ENCODE results near the gene HIPK3.
"Not testable (repeated sequence)": the region's sequence is repeated elsewhere in the genome, so short reads cannot be mapped to it uniquely, and the experiment has no call there.

Gene HIPK3

GRCh38 chr11:33294224-33294623 lies 37.0 kb downstream of the HIPK3 start:
- DNase-seq (ENCODE audit: low read depth, low spot score), result no peak
- TF ChIP-seq CTCF (IDR thresholded peaks at IDR 0.05; ENCODE audit: low read depth, low read length), result no peak
- in situ Hi-C loops (cut with HindIII; ENCODE audit: low sequenced_read_pairs), result no loop called here
- H3K4me3 ChIP-seq (ENCODE audit: low read depth, low read length), result no peak overlapping the region

- in situ Hi-C loops (cut with HindIII; ENCODE audit: low sequenced_read_pairs), result no loop called here
- no peak for DNase-seq (ENCODE audit: low read depth, low spot score)
- no peak for TF ChIP-seq CTCF (IDR thresholded peaks at IDR 0.05; ENCODE audit: low read depth, low read length)
- H3K4me3 ChIP-seq (ENCODE audit: low read depth, low read length), result no peak overlapping the region
These were observed 37.6 kb downstream of the HIPK3 start for GRCh38 chr11:33294797-33295196.

- in situ Hi-C loops (cut with HindIII; ENCODE audit: low sequenced_read_pairs), result no loop called here
- TF ChIP-seq CTCF (IDR thresholded peaks at IDR 0.05; ENCODE audit: low read depth, low read length), result no peak
- no peak overlapping the region for H3K4me3 ChIP-seq (ENCODE audit: low read depth, low read length)
- no peak for DNase-seq (ENCODE audit: low read depth, low spot score)
These were observed 39.5 kb downstream of the HIPK3 start for GRCh38 chr11:33296695-33297094.

- TF ChIP-seq CTCF (IDR thresholded peaks at IDR 0.05; ENCODE audit: low read depth, low read length), result no peak
- no peak overlapping the region for H3K4me3 ChIP-seq (ENCODE audit: low read depth, low read length)
- in situ Hi-C loops (cut with HindIII; ENCODE audit: low sequenced_read_pairs), result no loop called here
- no peak for DNase-seq (ENCODE audit: low read depth, low spot score)
These were observed 46.4 kb downstream of the HIPK3 start for GRCh38 chr11:33303541-33303940.

GRCh38 chr11:33306821-33307220 lies 49.6 kb downstream of the HIPK3 start:
- DNase-seq (ENCODE audit: low read depth, low spot score); in situ Hi-C loops (cut with HindIII; ENCODE audit: low sequenced_read_pairs); H3K4me3 ChIP-seq (ENCODE audit: low read depth, low read length): not testable (repeated sequence)

GRCh38 chr11:33307984-33308383 lies 50.8 kb downstream of the HIPK3 start:
- no peak for TF ChIP-seq CTCF (IDR thresholded peaks at IDR 0.05; ENCODE audit: low read depth, low read length)
- H3K4me3 ChIP-seq (ENCODE audit: low read depth, low read length), result no peak overlapping the region
- in situ Hi-C loops (cut with HindIII; ENCODE audit: low sequenced_read_pairs), result no loop called here
- DNase-seq (ENCODE audit: low read depth, low spot score), result no peak

- H3K4me3 ChIP-seq (ENCODE audit: low read depth, low read length), result no peak overlapping the region
- DNase-seq (ENCODE audit: low read depth, low spot score), result no peak
- in situ Hi-C loops (cut with HindIII; ENCODE audit: low sequenced_read_pairs), result no loop called here
- TF ChIP-seq CTCF (IDR thresholded peaks at IDR 0.05; ENCODE audit: low read depth, low read length), result no peak
These were observed 51.9 kb downstream of the HIPK3 start for GRCh38 chr11:33309118-33309517.

Measured in astrocyte of the spinal cord (primary cell).